Liver (tissue), 9 donors: Measurements from ENCODE around the gene SALL3. TPM values are rescaled to one million over a fixed set of nuclear protein-coding genes. Genes with fewer than 3 reads are reported as not detected.

ENCODE experiments used
- DNase-seq: peaks from one replicate; pipeline ENCODE4 v3.0.0-alpha.2; 2017; ENCODE audit warnings: low spot score
- H3K27ac ChIP-seq, 2 donors: one replicate each; pipeline ENCODE4 v1.7.0; 2013; ENCODE audit warnings: inconsistent platforms in 2 of 2, low read length in 2 of 2, control low read depth in 1 of 2, low read depth in 1 of 2, mild to moderate bottlenecking in 1 of 2
- H3K27me3 ChIP-seq, 4 donors: one replicate each; pipeline versions ENCODE4 v1.6.1 to v1.7.0; 2013; ENCODE audit warnings: low read length in 3 of 4, inconsistent platforms in 1 of 4, mild to moderate bottlenecking in 1 of 4, moderate library complexity in 1 of 4; ENCODE audit not compliant: control insufficient read depth in 4 of 4, insufficient read depth in 4 of 4
- H3K36me3 ChIP-seq, 4 donors: one replicate each; pipeline versions ENCODE4 v1.6.1 to v1.7.0; 2013; ENCODE audit warnings: low read length in 3 of 4, mild to moderate bottlenecking in 3 of 4, low read depth in 1 of 4, moderate library complexity in 1 of 4; ENCODE audit not compliant: control insufficient read depth in 4 of 4, insufficient read depth in 3 of 4
- H3K4me1 ChIP-seq, 4 donors: one replicate each; pipeline versions ENCODE4 v1.6.1 to v1.7.0; 2013; ENCODE audit warnings: low read length in 3 of 4, mild to moderate bottlenecking in 3 of 4, moderate library complexity in 1 of 4; ENCODE audit not compliant: control insufficient read depth in 4 of 4, insufficient read depth in 4 of 4
- H3K4me3 ChIP-seq, 3 donors: one replicate each; pipeline versions ENCODE4 v1.6.1 to v1.7.0; 2013; ENCODE audit warnings: low read length in 3 of 3, control low read depth in 1 of 3, low read depth in 1 of 3, mild to moderate bottlenecking in 1 of 3
- H3K9ac ChIP-seq, 2 donors: one replicate each; pipeline ENCODE4 v1.7.0; 2013; ENCODE audit warnings: low read length in 2 of 2, mild to moderate bottlenecking in 2 of 2, moderate library complexity in 2 of 2, control low read depth in 1 of 2, low read depth in 1 of 2
- H3K9me3 ChIP-seq, 4 donors: one replicate each; pipeline versions ENCODE4 v1.6.1 to v1.7.0; 2013; ENCODE audit warnings: low read length in 3 of 4; ENCODE audit not compliant: control insufficient read depth in 4 of 4
- ATF3 ChIP-seq: IDR thresholded peaks from 2 replicates; pipeline ENCODE4 v1.6.1; 2016; ENCODE audit warnings: antibody characterized with exemption
- EGR1 ChIP-seq, 2 donors: IDR thresholded peaks; 2 replicates each; pipeline ENCODE4 v1.6.1; 2016 to 2018; ENCODE audit warnings: antibody characterized with exemption in 2 of 2, low read depth in 2 of 2
- FOXA1 ChIP-seq: IDR thresholded peaks from 2 replicates; pipeline ENCODE4 v1.6.1; 2016; ENCODE audit warnings: antibody characterized with exemption
- FOXA2 ChIP-seq: IDR thresholded peaks from 2 replicates; pipeline ENCODE4 v1.6.1; 2016; ENCODE audit warnings: antibody characterized with exemption
- GABPA ChIP-seq, 2 donors: IDR thresholded peaks in 1 of 2; conservative IDR thresholded peaks in 1 of 2; 2 replicates each; pipeline ENCODE4 v1.6.1; 2016; ENCODE audit warnings: antibody characterized with exemption in 2 of 2, mild to moderate bottlenecking in 1 of 2, moderate library complexity in 1 of 2
- HNF4A ChIP-seq, 2 donors: conservative IDR thresholded peaks; 2 replicates each; pipeline ENCODE4 v1.6.1; 2016; ENCODE audit warnings: antibody characterized with exemption in 2 of 2, mild to moderate bottlenecking in 2 of 2
- HNF4G ChIP-seq: IDR thresholded peaks from 2 replicates; pipeline ENCODE4 v1.6.1; 2016; ENCODE audit warnings: antibody characterized with exemption
- JUND ChIP-seq, 2 donors: IDR thresholded peaks; 2 replicates each; pipeline ENCODE4 v1.6.1; 2016; ENCODE audit warnings: antibody characterized with exemption in 2 of 2
- MAX ChIP-seq: IDR thresholded peaks from 2 replicates; pipeline ENCODE4 v1.6.1; 2016; ENCODE audit warnings: antibody characterized with exemption
- NR2F2 ChIP-seq: IDR thresholded peaks from 2 replicates; pipeline ENCODE4 v1.6.1; 2016; ENCODE audit warnings: antibody characterized with exemption
- RAD21 ChIP-seq, 2 donors: IDR thresholded peaks; 2 replicates each; pipeline ENCODE4 v1.6.1; 2016; ENCODE audit warnings: antibody characterized with exemption in 2 of 2, mild to moderate bottlenecking in 2 of 2
- REST ChIP-seq: IDR thresholded peaks from 2 replicates; pipeline ENCODE4 v1.6.1; 2016; ENCODE audit warnings: antibody characterized with exemption, mild to moderate bottlenecking
- RXRA ChIP-seq, 2 donors: IDR thresholded peaks; 2 replicates each; pipeline ENCODE4 v1.6.1; 2017 to 2018; ENCODE audit warnings: antibody characterized with exemption in 2 of 2, mild to moderate bottlenecking in 1 of 2
- SP1 ChIP-seq: IDR thresholded peaks from 2 replicates; pipeline ENCODE4 v1.6.1; 2018; ENCODE audit warnings: antibody characterized with exemption, mild to moderate bottlenecking
- TAF1 ChIP-seq: conservative IDR thresholded peaks from 2 replicates; pipeline ENCODE4 v1.6.1; 2016; ENCODE audit warnings: antibody characterized with exemption, mild to moderate bottlenecking
- ZBTB33 ChIP-seq: IDR thresholded peaks from 2 replicates; pipeline ENCODE4 v1.6.1; 2016; ENCODE audit warnings: antibody characterized with exemption
- WGBS: extraction: QIAGEN DNeasy Blood & Tissue Kit; methylation state at CpG from one replicate; pipeline ENCODE4 v1.1.7; 2013; 5-methylcytosine and 5-hydroxymethylcytosine counted together
- polyA plus RNA-seq, 2 donors: library from polyadenylated mRNA; stranded (reverse) in 1 of 2; unstranded in 1 of 2; fragments of 200-250 nt in 1 of 2; fragments of >200 nt in 1 of 2; fragmentation: Nextera tagmentation in 1 of 2; extraction: Ambion mirVana in 1 of 2; gene quantifications; one replicate each; pipeline versions ENCODE4 v1.2.1 to v1.2.3, GENCODE V29; 2013 to 2015
- total RNA-seq, 2 donors: library from RNA; depleted of rRNA; stranded (reverse); fragments of >200 nt; gene quantifications; one replicate each; pipeline ENCODE4 v1.2.3, GENCODE V29; 2014
- donor health status: healthy.
- donor health status: healthy.
- donor health status: healthy.
- donor health status: healthy.
- donor health status: healthy.

The SALL3 gene
- total and polyA plus RNA-seq, 4 donors: not detected

- H3K9ac ChIP-seq: no peak overlapping the region
- H3K36me3 ChIP-seq: no peaks in the 10 kb centered on the region
- no peak overlapping the region for H3K27ac ChIP-seq
- DNase-seq: no peak
- WGBS: 80% methylated on average over 7 of the region's 7 CpGs
- no peak overlapping the region for H3K4me3 ChIP-seq
- H3K27me3 ChIP-seq: peaks cover 0 to 3% (median 0%) of the 10 kb centered on the region in 4 donors
- TF ChIP-seq HNF4A (conservative IDR thresholded peaks at IDR 0.05): no peak
- TF ChIP-seq ZBTB33: no peak
- peaks cover 0 to 10% (median 5%) of the 10 kb centered on the region in 4 donors for H3K9me3 ChIP-seq
- H3K4me1 ChIP-seq: no peaks in the 10 kb centered on the region
Observed at GRCh38 chr18:79019881-79020280, 40.3 kb downstream of the SALL3 start.

- peaks cover 0 to 3% (median 0%) of the 10 kb centered on the region in 4 donors for H3K27me3 ChIP-seq
- TF ChIP-seq EGR1 (IDR thresholded peaks at IDR 0.05; ENCODE audit: low read depth in 2 of 2): no peak
- no peak for TF ChIP-seq FOXA1
- TF ChIP-seq HNF4G: no peak
- no peak for TF ChIP-seq ZBTB33
- TF ChIP-seq RXRA (IDR thresholded peaks at IDR 0.05): no peak
- TF ChIP-seq NR2F2: no peak
- TF ChIP-seq ATF3: no peak
- TF ChIP-seq FOXA2: no peak
- TF ChIP-seq SP1: no peak
- TF ChIP-seq MAX: no peak
- TF ChIP-seq JUND (IDR thresholded peaks at IDR 0.05): no peak
- TF ChIP-seq REST: no peak
- TF ChIP-seq RAD21 (IDR thresholded peaks at IDR 0.05): no peak
- no peak for TF ChIP-seq GABPA (IDR thresholded peaks at IDR 0.05 in 1 of 2, conservative IDR thresholded peaks at IDR 0.05 in 1 of 2)
- TF ChIP-seq TAF1: no peak
- TF ChIP-seq HNF4A (conservative IDR thresholded peaks at IDR 0.05): no peak
- no peak overlapping the region for H3K4me3 ChIP-seq
- DNase-seq: no peak
- H3K9ac ChIP-seq: no peak overlapping the region
- H3K4me1 ChIP-seq: no peaks in the 10 kb centered on the region
- H3K9me3 ChIP-seq: peaks cover 0 to 10% (median 5%) of the 10 kb centered on the region in 4 donors
- no peak overlapping the region for H3K27ac ChIP-seq
- H3K36me3 ChIP-seq: no peaks in the 10 kb centered on the region
- 93% methylated on average over 25 of the region's 25 CpGs for WGBS
Observed at GRCh38 chr18:79022603-79023002, 43.0 kb downstream of the SALL3 start.
